SU-DHL-6 (cell line): ENCODE measurements around the gene RANBP17.

Experiments
- CTCF ChIP-seq: fragments of 200-600 bp; sonication (generic); IDR thresholded peaks from one replicate; pipeline ENCODE4 v1.5.1; 2017; ENCODE audit warnings: antibody characterized with exemption, mild to moderate bottlenecking, low read length, moderate library complexity; ENCODE audit not compliant: insufficient read depth, poor library complexity, severe bottlenecking
- EZH2phosphoT487 ChIP-seq: fragments of 200-600 bp; sonication (generic), shearing (Covaris generic); conservative IDR thresholded peaks from 2 replicates; pipeline ENCODE4 v1.6.1; 2018; ENCODE audit warnings: mild to moderate bottlenecking, antibody characterized with exemption, low read length, moderate library complexity, mixed read lengths

- no peak for TF ChIP-seq CTCF
- no peak for TF ChIP-seq EZH2phosphoT487
Observed at GRCh38 chr5:170913573-170913972, 51.8 kb downstream of the RANBP17 start.
